Measurements from ENCODE around the gene UCN2. TPM values are rescaled to one million over a fixed set of nuclear protein-coding genes. Genes with fewer than 3 reads are reported as not detected.

Gene UCN2
- total and polyA plus RNA-seq, 11 donors, result 0.11 to 0.35 (median 0.24) TPM; not detected in 4

DNA sequence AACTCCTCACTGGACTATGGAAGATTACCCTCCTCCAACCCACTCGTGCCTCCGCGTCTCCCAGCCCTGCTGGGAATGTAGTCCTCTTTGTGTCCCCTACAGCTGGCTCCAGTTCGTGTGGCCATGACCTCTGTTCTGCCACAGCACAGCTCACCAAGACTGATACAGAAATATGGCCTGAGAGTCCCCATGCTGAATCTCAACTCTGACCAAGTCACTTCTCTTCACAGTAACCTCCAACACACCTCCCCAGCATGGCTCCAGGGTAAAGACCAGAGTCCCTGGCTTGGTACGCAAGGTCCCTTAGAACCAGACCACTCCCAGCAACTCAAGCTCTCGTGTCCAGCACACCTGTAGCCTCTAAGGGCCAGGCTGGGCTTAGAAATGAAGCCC is 33.8 kb upstream of the UCN2 start:
- Histone ChIP-seq H3K36me3 (peaks cover 0 to 51% (median 37%) of the 10 kb centered on the region in 9 donors), H3K27me3 (peaks cover 0 to 17% (median 0%) of the 10 kb centered on the region in 9 donors), H3K9me3 (no peaks in the 10 kb centered on the region), H3K4me1 (peaks cover 8 to 77% (median 66%) of the 10 kb centered on the region in 12 donors), H3K4me3 (no peak overlapping the region), H3K27ac (peak overlapping the region; percentile 79 to 98 (median 92))
- peak in 2 of 4 donors; percentile 0 to 4 for ATAC-seq
- intact Hi-C loops (cut with DNase I), result loop anchor here in 2 of 10 donors (5.0 kb wide), 1 partner anchor 35 kb away; the partner anchor contains the start of gene UCN2 (in 2 of the 2)
- WGBS, 4 donors, result 58 to 68% (median 63%) methylated on average over 6 of the region's 6 CpGs
- no peak for TF ChIP-seq POLR2A (IDR thresholded peaks at IDR 0.05)
- TF ChIP-seq, protein P1, sequence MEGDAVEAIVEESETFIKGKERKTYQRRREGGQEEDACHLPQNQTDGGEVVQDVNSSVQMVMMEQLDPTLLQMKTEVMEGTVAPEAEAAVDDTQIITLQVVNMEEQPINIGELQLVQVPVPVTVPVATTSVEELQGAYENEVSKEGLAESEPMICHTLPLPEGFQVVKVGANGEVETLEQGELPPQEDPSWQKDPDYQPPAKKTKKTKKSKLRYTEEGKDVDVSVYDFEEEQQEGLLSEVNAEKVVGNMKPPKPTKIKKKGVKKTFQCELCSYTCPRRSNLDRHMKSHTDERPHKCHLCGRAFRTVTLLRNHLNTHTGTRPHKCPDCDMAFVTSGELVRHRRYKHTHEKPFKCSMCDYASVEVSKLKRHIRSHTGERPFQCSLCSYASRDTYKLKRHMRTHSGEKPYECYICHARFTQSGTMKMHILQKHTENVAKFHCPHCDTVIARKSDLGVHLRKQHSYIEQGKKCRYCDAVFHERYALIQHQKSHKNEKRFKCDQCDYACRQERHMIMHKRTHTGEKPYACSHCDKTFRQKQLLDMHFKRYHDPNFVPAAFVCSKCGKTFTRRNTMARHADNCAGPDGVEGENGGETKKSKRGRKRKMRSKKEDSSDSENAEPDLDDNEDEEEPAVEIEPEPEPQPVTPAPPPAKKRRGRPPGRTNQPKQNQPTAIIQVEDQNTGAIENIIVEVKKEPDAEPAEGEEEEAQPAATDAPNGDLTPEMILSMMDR (IDR thresholded peaks at IDR 0.05), result no peak
- DNase-seq, result peak in 1 of 5 donors; percentile 49

DNA sequence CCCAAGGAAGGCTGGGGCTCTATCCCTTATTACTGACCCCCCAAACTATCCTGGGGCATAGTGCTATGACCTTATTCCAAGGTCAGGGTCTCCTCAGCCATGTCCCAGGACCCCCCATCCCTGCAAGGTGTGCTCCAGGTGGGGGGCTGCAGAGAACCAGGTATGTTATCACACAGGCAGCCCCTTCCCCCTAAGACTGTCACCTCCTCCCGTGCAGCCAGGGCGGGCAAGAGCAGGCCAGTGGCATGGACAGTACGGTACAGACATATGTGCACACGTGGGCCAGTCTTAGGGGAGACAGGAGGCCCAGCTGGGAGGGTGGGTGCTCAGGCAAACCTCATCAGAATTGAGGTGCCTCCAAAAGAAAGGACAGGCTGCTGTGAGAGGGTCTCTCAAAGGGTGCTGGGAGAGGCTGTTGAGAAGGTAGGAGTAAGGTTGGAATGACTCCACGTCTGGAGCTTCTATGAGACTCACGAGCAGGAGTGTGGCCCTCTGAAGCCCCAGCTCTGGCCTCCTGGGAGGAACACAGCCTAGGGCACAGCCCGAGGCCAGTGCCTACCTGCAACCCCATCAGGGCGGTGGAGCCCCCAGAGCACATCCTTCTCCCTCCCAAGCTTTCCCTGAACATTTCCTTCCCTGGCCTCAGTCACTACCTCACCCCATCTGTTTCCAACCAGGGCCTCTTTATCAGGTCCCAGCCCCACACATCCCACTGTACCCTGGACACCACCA is 33.3 kb upstream of the UCN2 start:
- H3K36me3 ChIP-seq, result peaks cover 0 to 45% (median 31%) of the 10 kb centered on the region in 9 donors
- 58 to 69% (median 62%) methylated on average over 8 of the region's 8 CpGs for WGBS, 4 donors
- peaks cover 0 to 17% (median 0%) of the 10 kb centered on the region in 9 donors for H3K27me3 ChIP-seq
- peak overlapping the region; percentile 79 to 98 (median 92) for H3K27ac ChIP-seq
- DNase-seq (peak in 1 of 5 donors; percentile 36), ATAC-seq (no peak)
- no peaks in the 10 kb centered on the region for H3K9me3 ChIP-seq
- no peak overlapping the region for H3K4me3 ChIP-seq
- intact Hi-C loops (cut with DNase I), result loop anchor here in 2 of 10 donors (5.0 kb wide), 1 partner anchor 35 kb away; the partner anchor contains the start of gene UCN2 (in 2 of the 2)
- TF ChIP-seq, protein P1 (IDR thresholded peaks at IDR 0.05), result no peak
- no peak for TF ChIP-seq POLR2A (IDR thresholded peaks at IDR 0.05)
- peaks cover 8 to 76% (median 65%) of the 10 kb centered on the region in 12 donors for H3K4me1 ChIP-seq

DNA sequence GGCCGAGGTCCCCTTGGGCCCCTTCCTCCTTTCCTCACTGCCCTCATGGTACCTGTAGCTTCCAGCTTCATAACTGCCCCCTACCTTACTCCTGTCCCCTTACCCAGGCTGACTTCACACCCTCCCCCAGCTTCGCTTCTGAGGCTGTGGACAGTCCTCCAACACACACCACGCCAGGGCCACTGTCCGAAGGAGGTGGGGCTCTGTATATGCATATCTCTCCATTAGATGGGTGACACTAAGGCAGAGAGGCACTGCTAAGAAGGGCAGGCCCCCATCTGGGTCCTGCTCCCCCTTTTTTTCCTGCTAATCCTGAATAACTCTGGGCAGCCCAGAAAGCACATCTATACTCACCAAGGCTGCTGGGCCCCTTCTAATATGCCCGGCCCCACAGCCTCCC is 32.6 kb upstream of the UCN2 start:
- no peak for ATAC-seq
- DNase-seq, result peak in 1 of 5 donors; percentile 55
- Histone ChIP-seq H3K36me3 (peaks cover 0 to 39% (median 24%) of the 10 kb centered on the region in 9 donors), H3K4me1 (peaks cover 7 to 71% (median 62%) of the 10 kb centered on the region in 12 donors), H3K27me3 (peaks cover 0 to 17% (median 0%) of the 10 kb centered on the region in 9 donors), H3K9me3 (no peaks in the 10 kb centered on the region), H3K4me3 (no peak overlapping the region), H3K27ac (peak overlapping the region in 11 of 12 donors; percentile 1 to 97 (median 91))
- WGBS, 4 donors, result 60 to 76% (median 71%) methylated on average over 5 of the region's 5 CpGs
- intact Hi-C loops (cut with DNase I), result loop anchor here in 2 of 10 donors (5.0 kb wide), 1 partner anchor 34 kb away; the partner anchor contains the start of gene UCN2 (in 2 of the 2)
- TF ChIP-seq, protein P1 (IDR thresholded peaks at IDR 0.05), result no peak
- no peak for TF ChIP-seq POLR2A (IDR thresholded peaks at IDR 0.05)
